ENCODE results near the gene IGDCC3. TPM values are rescaled to one million over a fixed set of nuclear protein-coding genes. Genes with fewer than 3 reads are reported as not detected.

IGDCC3 gene
- polyA plus RNA-seq, 3 donors: 0.01 to 0.79 TPM; not detected in 1

- 82 to 88% (median 83%) methylated on average over 8 of the region's 8 CpGs for WGBS, 3 donors
- H3K27ac ChIP-seq (ENCODE audit: low read depth, low read length): no peak overlapping the region
Measured at GRCh38 chr15:65393557-65393956, 15.8 kb upstream of the IGDCC3 start.

DNA sequence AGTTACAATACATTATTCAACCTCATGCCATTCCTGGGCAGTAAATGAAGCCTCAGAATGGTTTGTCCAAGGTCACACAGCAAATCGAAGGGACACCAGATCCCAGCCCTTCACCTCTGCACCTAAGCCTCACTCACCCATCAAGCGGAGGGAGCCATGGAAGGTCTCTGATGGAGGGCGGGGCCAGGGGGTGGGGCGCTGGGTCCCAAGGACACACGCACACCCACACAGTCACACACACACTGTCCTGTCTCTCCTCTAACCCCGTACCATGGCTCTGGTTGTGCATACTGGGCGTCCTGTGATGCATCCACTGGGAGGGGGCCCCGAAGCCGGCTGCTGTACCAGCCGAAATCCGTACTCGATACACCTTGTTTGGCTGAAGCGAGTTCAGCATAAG lies 15.3 kb upstream of the IGDCC3 start:
- no peak overlapping the region for H3K27ac ChIP-seq (ENCODE audit: low read depth, low read length)
- 87 to 92% (median 90%) methylated on average over 13 of the region's 13 CpGs for WGBS, 3 donors

DNA sequence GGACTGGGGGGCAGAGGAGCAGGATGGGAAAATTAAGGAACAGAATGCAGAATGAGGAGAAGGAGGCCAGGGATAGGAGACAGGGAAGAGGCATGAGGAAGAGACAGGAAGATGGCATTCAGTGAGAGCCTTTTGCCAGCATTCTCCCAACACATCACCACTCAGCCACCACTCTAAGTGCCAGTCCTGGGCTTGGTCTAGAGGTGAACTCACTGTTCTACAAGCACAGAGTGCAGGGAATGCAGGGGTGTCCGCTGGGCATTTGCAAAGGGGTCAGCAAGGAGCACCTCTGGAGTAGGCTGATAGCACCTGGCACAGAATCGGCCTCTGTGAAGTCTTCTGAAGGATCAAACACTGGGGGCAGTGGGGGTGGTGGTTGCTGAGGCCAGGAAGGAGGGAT lies 14.6 kb upstream of the IGDCC3 start:
- WGBS, 3 donors: 85 to 91% (median 89%) methylated on average over 2 of the region's 2 CpGs
- H3K27ac ChIP-seq (ENCODE audit: low read depth, low read length): no peak overlapping the region

- no peak overlapping the region for H3K27ac ChIP-seq (ENCODE audit: low read depth, low read length)
- 86 to 92% (median 92%) methylated on average over 10 of the region's 10 CpGs for WGBS, 3 donors
Measured at GRCh38 chr15:65391732-65392131, 13.9 kb upstream of the IGDCC3 start.

GRCh38 chr15:65390447-65390846 lies 12.6 kb upstream of the IGDCC3 start:
- 85 to 93% (median 92%) methylated on average over 1 of the region's 1 CpG for WGBS, 3 donors
- H3K27ac ChIP-seq (ENCODE audit: low read depth, low read length): no peak overlapping the region

DNA sequence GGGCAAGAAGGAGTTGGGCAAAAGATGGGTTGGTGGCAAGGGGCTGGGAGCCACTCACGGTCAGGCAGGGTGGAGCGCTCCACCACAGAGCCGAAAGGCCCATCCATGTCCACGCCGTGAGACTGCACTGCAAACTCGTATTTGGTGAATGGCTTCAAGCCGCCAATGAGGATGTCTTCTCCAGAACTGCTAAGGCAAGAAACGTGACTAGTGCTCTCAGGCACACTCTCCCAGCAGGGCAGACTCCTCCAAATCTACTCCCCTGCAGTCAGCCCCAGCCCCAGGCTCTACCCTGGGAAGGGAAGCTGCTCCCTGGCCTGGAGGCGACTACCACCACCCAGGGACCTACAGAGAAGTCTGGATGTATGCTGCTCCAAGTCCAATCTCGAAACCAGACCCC lies 11.4 kb upstream of the IGDCC3 start:
- 82 to 90% (median 88%) methylated on average over 10 of the region's 10 CpGs for WGBS, 3 donors
- no peak overlapping the region for H3K27ac ChIP-seq (ENCODE audit: low read depth, low read length)

DNA sequence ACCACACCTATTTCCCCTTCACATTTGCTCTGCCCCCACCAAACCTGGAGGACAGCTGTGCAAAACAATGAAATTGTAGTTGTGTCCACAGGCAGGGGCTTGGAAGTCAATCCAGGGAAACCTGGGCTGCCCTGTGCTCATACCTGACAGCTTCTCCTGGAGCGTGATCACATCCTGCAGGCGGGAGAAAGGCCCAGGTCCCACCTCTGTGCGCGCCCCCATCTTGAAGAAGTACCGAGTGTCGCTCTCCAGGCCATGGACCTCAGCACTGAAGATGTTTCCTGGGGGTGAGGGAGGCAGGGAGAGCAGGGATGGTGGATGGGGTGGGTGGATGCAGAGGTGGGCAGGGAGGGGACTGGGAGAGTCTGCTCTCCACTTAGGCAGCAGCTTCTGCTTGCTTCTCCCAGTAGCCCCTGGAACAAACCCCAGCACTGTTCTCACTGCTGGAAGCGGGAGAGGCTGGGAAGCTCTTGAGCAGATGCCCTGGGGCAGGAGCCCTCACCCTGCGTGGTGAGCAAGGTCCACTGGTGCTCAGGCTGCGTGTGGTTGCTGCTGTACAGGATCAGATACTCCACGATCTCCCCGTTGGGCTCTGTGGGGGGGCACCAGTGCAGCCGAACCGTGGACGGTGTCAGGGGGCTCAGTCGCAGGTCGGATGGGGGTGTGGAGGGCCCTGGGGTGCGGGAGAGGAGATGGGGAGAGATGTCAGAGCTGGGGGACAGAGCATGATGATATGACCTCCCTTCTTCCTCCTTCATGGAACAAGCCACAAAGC lies 10.7 kb upstream of the IGDCC3 start:
- no peak overlapping the region for H3K27ac ChIP-seq (ENCODE audit: low read depth, low read length)
- WGBS, 3 donors: 86 to 90% (median 86%) methylated on average over 17 of the region's 17 CpGs

DNA sequence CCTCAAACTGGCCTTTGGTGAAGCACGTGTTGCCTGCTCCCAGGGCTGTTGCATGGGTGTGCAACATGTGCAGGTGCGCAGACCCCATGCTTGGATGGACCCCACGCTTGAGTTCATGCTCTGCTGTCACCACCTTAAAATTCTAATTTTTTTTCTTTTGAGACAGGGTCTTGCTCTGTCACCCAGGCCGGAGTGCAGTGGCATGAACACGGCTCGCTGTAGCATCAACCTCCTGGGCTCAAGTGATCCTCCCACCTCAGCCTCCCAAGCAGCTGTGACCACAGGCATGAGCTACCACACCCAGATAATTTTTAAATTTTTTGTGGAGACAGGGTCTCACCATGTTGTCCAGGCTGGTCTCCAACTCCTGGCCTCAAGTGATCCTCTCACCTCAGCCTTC lies 9.1 kb upstream of the IGDCC3 start:
- WGBS, 3 donors: 83 to 94% (median 93%) methylated on average over 6 of the region's 6 CpGs
- H3K27ac ChIP-seq (ENCODE audit: low read depth, low read length): no peak overlapping the region

- WGBS, 3 donors: 74 to 81% (median 78%) methylated on average over 5 to 6 of the region's 6 CpGs
- no peak overlapping the region for H3K27ac ChIP-seq (ENCODE audit: low read depth, low read length)
Measured at GRCh38 chr15:65386376-65386775, 8.6 kb upstream of the IGDCC3 start.

DNA sequence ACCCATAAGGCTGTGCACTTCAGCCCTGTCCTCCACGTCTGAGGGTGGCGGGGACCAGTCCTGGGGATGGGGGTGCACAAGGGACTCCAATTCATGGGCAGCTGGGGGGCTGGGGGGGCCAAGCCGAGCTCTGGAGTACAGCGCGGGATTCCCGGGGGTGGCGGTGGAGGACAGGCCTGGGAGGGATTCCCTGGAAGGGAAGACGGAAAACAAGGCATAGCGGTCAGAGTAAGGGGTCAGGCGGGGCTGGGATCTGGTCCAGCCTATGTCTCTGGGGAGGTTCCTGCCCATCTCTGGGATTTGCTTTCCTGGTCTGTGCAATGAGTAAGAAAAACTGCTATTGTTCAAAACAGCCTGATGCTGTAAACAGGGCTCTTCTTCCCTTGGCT lies 8.1 kb upstream of the IGDCC3 start:
- H3K27ac ChIP-seq (ENCODE audit: low read depth, low read length): no peak overlapping the region
- WGBS, 3 donors: 34 to 43% (median 43%) methylated on average over 10 of the region's 10 CpGs

GRCh38 chr15:65384895-65385869 lies 7.4 kb upstream of the IGDCC3 start:
- WGBS, 3 donors: 6 to 26% (median 9%) methylated on average over 43 of the region's 43 CpGs
- H3K27ac ChIP-seq (ENCODE audit: low read depth, low read length): no peak overlapping the region

DNA sequence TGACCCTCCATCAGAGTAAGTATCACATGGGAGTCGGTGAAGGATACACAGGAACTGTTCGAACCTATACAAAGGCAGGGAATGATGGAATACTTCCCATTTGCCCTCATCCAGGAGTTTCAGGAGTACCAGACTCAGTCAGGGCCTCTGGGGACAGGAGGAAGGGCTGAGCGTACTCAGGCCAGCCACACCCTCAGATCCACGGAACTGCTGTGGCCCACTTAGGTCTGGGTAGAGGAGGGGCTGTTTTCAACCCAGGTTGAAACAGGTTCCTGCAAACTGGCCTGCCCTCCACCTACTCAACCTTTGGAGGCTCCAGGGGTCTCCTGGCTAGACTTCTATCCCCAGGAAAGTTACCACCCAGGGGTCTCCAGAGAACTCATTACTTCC lies 6.7 kb upstream of the IGDCC3 start:
- H3K27ac ChIP-seq (ENCODE audit: low read depth, low read length): no peak overlapping the region
- 45 to 70% (median 45%) methylated on average over 4 of the region's 4 CpGs for WGBS, 3 donors

DNA sequence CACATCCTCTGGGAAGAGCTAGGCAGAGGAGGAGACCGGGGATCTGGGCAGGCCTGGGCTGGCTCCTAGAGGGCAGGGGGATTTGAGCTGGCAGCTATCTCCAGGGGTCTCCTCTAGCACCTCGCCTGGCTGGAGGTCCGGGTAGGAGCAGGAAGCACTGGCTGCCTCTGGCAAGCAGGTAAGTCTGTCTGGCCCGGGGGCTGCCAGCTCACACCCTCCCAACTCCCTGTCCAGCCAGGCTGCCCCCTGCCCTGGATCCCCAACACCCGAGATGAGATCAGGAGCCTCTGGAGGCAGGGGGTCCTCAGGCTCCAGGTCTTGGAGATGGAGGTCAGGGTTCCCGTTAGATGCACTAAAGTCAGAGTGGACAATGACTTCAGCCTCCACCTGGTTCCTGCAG lies 6.2 kb upstream of the IGDCC3 start:
- WGBS, 3 donors: 92 to 93% (median 92%) methylated on average over 6 of the region's 6 CpGs
- H3K27ac ChIP-seq (ENCODE audit: low read depth, low read length): no peak overlapping the region

- WGBS, 3 donors: 89 to 92% (median 90%) methylated on average over 5 of the region's 5 CpGs
- no peak overlapping the region for H3K27ac ChIP-seq (ENCODE audit: low read depth, low read length)
Measured at GRCh38 chr15:65383456-65383855, 5.7 kb upstream of the IGDCC3 start.

- 88 to 89% (median 89%) methylated on average over 9 of the region's 9 CpGs for WGBS, 3 donors
- no peak overlapping the region for H3K27ac ChIP-seq (ENCODE audit: low read depth, low read length)
Measured at GRCh38 chr15:65382921-65383320, 5.1 kb upstream of the IGDCC3 start.

DNA sequence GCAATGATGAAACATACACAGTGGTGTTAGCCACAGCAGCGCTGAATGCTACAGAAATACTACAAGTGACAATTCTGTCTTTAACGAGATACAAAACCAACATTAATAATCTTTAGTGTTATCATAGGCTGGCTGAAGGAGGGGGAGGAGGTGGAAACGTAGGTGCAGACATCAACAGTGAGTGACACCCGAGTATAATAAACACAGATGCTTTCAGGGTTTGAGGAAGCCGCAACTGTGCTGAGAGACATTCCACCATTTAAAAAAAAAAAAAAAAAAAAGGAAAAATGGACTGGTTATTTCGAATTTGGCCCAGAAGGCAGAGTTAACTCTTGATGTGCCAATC lies 4.3 kb upstream of the IGDCC3 start:
- 75 to 76% (median 75%) methylated on average over 6 of the region's 6 CpGs for WGBS, 3 donors
- H3K27ac ChIP-seq (ENCODE audit: low read depth, low read length): no peak overlapping the region

- whole genome bisulfite sequencing, 3 donors: 62 to 85% (median 72%) methylated on average over 1 of the region's 1 CpG
- no peak overlapping the region for H3K27ac ChIP-seq (ENCODE audit: low read depth, low read length)
Measured at GRCh38 chr15:65381445-65382145, 3.8 kb upstream of the IGDCC3 start.

GRCh38 chr15:65379986-65380385 lies 2.2 kb upstream of the IGDCC3 start:
- H3K27ac ChIP-seq (ENCODE audit: low read depth, low read length): no peak overlapping the region
- 73 to 85% (median 74%) methylated on average over 2 of the region's 2 CpGs for WGBS, 3 donors

Data from adipose tissue (tissue), 3 donors.